Islet precursor cell (in vitro differentiated cells): ENCODE measurements around the gene MT1X.
A peak's percentile ranks its signal among the peaks of the same experiment; 100 is the strongest.

Source experiments
- DNase-seq: peaks from one replicate; pipeline ENCODE4 v3.0.0-alpha.2; 2018

The MT1X gene

DNA sequence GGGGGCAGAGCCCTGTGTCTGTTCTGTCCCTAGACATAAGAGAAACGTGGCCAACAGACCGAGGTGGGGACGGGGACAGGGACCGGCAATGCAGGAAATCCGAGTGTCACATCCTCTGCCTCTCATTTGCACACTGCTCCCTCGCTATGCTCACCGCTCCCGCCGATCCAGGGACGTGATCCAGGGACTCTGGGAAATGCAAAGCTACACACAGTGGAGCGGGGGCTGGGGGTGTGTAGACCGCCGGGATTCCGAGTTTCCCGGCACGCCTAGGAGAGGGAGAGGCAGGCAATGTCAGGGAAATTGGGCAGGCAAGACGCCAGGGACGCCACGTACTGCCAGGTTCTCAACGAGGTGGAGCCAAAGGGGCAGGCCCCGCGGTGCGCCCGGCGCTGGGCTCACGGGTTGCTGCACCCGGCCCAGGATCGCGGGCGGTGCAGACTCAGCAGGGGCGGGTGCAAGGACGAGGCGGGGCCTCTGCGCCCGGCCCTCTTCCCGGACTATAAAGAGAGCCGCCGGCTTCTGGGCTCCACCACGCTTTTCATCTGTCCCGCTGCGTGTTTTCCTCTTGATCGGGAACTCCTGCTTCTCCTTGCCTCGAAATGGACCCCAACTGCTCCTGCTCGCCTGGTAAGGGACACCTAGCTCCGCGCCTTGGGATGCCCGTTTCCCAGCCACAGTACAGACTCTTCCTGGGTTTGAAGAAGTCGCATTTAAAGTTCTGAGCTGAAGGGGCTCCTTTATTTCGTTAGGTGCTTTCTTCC, at the start of gene MT1X:
Gene MT1X, plus strand, starts transcription at position 532 of the 764 bp plus-strand sequence. Its CDS starts 71 bp downstream, at position 603.
- peak; percentile 93 for DNase-seq

DNA sequence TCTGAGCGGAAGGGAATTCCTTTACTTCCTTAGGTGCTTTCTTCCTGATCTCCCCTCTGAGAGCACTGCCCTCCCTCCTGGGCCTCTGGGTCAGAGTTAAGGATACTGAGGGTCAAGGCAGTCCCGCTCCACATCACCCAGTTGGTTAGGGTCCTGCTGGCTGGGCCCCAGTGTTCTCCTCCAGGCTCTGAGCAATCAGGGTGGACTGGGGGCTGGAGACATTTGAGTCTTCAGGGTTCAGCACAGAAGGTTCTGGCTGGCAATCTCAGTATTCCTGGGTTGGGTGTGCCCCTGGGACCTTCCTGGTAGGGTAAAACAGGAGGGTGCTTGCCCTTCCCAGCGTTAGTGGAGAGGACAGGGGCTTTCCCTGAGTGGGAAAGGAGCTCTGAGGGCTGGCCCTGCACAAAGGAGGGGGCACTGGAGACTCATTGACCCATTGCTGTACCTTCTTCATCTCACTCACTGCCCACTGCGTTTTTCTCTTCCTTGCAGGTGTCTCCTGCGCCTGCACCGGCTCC, 49.4 kb upstream of the MT1X start:
- no peak for DNase-seq

- DNase-seq, result no peak
These were observed 48.7 kb upstream of the MT1X start for GRCh38 chr16:56633535-56633934.

DNA sequence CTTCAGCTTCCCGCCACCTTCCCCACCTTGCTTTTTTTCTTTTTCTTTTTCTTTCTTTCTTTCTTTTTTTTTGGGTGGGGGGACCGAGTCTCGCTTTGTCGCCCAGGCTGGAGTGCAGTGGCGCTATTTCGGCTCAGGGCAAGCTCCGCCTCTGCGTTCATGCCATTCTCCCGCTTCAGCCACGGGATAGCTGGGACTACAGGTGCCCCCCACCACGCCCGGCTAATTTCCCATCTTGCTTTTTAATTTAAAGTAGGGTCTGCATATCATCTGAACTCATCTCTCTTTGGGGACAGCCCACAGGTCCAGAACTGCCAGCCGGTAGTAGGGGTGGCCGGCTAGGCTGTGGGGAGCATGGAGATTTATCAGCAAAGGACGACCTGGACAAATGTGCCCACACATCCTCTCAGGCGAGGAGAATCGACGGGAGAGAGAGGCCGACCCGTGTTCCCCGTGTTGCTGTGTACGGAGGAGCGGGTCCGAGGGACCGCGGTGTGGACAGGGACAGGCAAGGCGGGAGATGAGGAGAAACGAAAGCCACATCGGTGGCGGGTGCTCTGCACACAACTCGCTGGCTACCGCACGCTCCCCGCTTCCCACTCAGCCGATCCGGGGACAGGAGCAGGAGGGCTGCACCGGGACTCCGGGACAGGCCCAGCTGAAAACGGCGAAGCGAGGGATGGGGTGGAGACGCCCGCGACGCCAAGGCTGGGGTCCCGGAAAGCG, 47.4 kb upstream of the MT1X start:
- no peak for DNase-seq

- no peak for DNase-seq
These were observed 46.8 kb upstream of the MT1X start for GRCh38 chr16:56635441-56635967.

DNA sequence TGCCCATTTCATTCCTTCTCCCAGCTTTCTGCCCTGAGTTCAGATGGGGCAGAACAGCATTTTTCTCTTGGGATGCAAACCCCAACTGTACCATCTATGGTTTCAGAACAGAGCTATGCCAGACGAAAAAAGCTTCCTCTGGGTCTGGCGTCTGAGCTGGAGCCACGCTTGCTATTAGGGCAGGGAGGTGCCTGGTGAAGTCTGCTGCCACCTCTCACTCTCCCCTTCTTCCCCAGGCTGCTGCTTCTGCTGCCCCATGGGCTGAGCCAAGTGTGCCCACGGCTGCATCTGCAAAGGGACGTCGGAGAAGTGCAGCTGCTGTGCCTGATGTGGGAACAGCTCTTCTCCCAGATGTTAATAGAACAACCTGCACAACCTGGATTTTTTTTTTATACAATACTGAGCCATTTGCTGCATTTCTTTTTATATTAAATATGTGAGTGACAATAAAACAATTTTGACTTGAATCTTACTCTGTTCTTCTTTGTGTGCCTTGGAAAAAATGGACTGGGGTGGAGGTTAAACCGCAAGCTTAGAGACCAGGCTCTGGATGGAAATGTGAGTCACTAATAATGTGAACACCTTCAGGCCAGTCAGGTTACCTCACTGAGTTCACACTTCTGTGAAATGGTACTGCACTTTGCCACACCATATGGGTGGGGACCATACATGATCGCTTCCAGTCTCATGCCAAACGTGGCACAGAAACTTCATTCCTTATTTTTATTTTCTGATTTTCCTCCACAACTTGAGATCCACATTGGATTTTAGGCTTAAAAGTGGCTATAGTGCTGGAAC, 45.5 kb upstream of the MT1X start:
- DNase-seq, result no peak

GRCh38 chr16:56637814-56638750, 44.2 kb upstream of the MT1X start, which contains the start of gene MT1A:
Gene MT1A (plus strand): TSS chr16:56638666. CDS start chr16:56638739, 73 bp downstream.
- DNase-seq, result peak; percentile 83

GRCh38 chr16:56639045-56639444, 43.2 kb upstream of the MT1X start:
- DNase-seq, result no peak

GRCh38 chr16:56640076-56640475, 42.2 kb upstream of the MT1X start:
- no peak for DNase-seq

- no peak for DNase-seq
These were observed 41.1 kb upstream of the MT1X start for GRCh38 chr16:56641166-56641565.

DNA sequence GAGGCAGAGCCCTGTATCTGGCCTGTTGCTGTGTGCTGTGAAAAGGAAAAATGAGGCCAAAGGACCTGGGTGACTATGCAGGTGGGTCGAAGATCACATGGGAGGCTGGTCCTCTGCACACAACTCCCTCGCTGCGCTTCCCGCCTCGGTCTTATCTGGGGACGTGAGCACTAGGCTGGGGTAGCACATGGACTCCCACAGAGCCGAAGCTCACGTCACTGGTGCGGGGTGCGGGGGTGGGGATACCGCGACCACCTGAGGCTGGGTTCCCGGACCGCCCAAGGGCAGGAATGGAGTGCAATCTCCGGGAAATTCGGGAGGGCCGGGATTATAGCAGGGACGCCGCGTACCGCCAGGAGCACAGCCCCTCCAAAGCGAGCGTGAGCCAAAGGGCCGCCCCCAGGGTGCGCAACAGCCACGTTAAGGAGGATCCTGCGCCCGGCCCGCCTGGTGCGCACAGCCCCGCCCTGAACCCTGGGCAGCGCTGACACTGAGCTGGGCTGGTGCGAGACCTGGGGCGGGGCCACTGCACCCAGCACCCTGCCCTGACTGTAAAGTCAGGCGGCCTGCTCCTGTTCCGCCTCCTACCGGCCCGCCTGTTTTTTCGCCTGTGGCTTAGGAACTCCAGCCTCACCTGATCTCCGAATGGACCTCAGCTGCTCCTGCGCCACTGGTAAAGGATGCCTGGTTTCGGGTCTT, 39.0 kb upstream of the MT1X start:
- DNase-seq, result peak; percentile 85

GRCh38 chr16:56643833-56644232, 38.4 kb upstream of the MT1X start:
- DNase-seq, result no peak

- no peak for DNase-seq
These were observed 37.0 kb upstream of the MT1X start for GRCh38 chr16:56645311-56645710.

DNA sequence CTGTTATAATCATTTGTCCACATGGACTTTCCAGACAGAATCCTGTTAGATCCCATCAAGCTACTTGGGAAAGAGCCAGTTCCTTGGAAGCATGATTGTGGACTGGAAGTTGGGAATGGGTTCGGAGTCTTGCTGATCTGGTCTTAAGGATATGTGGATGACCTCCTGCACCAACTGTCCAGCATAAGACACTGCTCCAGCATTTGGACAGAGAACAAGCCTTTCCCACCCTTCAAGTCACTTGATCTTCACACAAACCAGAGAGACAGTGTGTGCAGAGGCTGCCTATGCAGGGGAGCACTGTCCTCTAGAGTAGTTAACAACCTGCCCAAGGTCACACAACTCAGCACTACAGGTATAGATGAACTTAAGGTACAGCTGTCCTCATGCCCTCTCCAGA, 36.4 kb upstream of the MT1X start:
- no peak for DNase-seq

DNA sequence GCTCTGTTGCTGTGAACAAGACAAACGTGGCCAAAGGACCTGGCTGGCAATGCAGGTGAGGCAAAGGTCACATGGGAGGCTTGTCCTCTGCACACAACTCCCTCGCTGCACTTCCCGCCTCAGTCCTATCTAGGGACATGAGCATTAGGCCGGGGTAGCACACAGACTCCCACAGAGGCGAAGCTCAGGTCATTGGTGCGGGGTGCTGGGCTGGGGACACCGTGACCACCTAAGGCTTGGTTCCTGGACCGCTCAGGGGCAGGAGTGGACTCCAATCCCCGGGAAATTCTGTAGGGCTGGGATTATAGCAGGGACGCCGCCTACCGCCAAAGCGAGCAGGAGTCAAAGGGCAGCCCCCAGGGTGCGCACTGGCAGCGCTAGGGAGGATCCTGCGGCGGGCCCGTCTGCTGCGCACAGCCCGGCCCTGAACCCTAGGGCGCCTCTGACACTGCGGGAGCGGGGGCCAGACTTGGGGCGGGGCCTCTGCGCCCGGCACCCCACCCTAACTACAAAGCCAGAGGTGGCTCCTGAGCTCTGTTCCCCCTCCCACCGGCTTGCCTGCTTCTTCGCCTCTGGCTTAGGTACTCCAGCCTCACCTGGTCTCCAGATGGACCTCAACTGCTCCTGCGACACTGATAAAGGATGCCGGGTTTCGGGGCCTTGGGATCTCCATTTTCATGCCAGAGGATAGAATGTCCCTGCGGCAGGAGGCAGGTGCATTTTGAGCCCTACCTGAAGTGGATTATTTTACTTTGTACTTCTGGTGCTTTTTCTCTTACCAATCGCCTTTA, 34.4 kb upstream of the MT1X start:
- DNase-seq, result no peak

DNA sequence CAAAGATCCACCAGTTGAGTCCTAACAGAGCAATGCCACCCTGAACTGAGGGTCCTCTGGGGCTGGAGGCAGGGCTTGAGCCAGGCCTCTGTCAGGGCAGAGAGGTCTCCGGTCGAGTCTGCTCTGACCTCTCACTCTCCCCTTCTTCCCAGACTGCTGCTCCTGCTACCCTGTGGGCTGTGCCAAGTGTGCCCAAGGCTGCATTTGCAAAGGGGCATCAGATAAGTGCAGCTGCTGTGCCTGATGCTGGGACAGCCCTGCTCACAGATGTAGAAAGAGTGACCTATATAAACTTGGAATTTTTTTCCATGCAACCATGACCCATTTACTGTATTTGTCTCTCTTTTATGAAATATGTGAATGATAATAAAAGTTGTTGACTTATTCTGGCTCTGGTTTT, 33.0 kb upstream of the MT1X start:
- no peak for DNase-seq

GRCh38 chr16:56649820-56650219, 32.5 kb upstream of the MT1X start:
- DNase-seq, result no peak

- no peak for DNase-seq
These were observed 30.7 kb upstream of the MT1X start, which contains the start of gene MT1B for GRCh38 chr16:56651586-56651985. Gene MT1B (plus strand): TSS chr16:56651886. CDS start chr16:56651954, 68 bp downstream.

GRCh38 chr16:56652600-56652999, 29.7 kb upstream of the MT1X start:
- DNase-seq, result no peak

DNA sequence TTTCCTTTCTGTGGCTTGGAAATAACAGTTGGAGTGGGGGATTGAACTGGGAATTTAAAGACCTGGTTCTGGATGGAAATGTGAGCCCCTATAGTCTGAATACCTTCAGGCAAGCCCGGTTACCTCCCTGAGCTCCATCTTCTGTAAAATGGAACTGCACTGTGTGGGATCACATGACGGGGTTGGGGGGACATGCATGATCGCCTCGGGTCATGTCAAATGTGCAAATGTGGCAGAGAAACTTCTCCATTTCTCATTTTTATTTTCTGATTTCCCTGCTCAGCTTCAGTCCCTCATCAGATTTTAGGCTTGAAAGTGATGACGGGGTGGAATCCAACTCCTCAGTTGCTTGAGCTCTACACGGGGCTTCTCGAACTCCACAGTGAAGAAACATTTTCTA, 29.1 kb upstream of the MT1X start:
- no peak for DNase-seq
